HepG2 (cell line): ENCODE measurements around the gene FBLN5. TPM values are rescaled to one million over a fixed set of nuclear protein-coding genes. Genes with fewer than 3 reads are reported as not detected.

ENCODE experiments used
- ATAC-seq: fragments of 200-7000 bp; cut with Tn5 transposase; 3 replicates; pipeline ENCODE4 v1.9.1; 2020; ENCODE audit warnings: mild to moderate bottlenecking, moderate library complexity
- BruUV-seq: library from RNA; stranded (reverse); fragments of 400-500 nt; replicated peaks from 2 replicates; lab custom pipeline; 2021; lab: Mats Ljungman, UMichigan
- CTCF ChIA-PET: fragments of 300-600 bp; formaldehyde crosslinking; extraction: SDS; loops from one replicate; lab custom pipeline; 2021; ENCODE audit warnings: low total read pairs, inconsistent platforms, low intra/inter-chr PET ratio; lab: Yijun Ruan, JAX
- POLR2A ChIA-PET: fragments of 350-600 bp; sonication (Branson Sonifier 250); formaldehyde crosslinking; loops from one replicate; lab custom pipeline; 2020; ENCODE audit warnings: antibody characterized with exemption, inconsistent platforms; lab: Yijun Ruan, JAX
- DNase-seq: peaks from one replicate; pipeline ENCODE4 v3.0.0-alpha.2; 2015; ENCODE audit warnings: low spot score
- FAIRE-seq: peaks from 3 replicates; lab custom pipeline; 2011; peaks lifted over from hg19 to GRCh38; lab: Jason Lieb, UNC
- H2AFZ ChIP-seq: one replicate; pipeline ENCODE4 v1.6.1; 2011; ENCODE audit warnings: low read length, inconsistent platforms
- H3K27ac ChIP-seq: fragments of 300-600 bp; 3 replicates; pipeline ENCODE4 v1.8.0; 2011; ENCODE audit warnings: mixed run types, mild to moderate bottlenecking, mixed read lengths, low read length, inconsistent platforms; ENCODE audit not compliant: insufficient read depth; ENCODE audit errors: extremely low read length
- H3K27me3 ChIP-seq, 2 experiments: fragments of 200-600 bp in 1 of 2; 2 replicates in 1 of 2; 3 replicates in 1 of 2; pipeline versions ENCODE4 v1.6.0 to v1.8.0; 2011; ENCODE audit warnings: low read length in 2 of 2, mild to moderate bottlenecking in 2 of 2, moderate library complexity in 2 of 2, inconsistent platforms in 1 of 2; ENCODE audit not compliant: insufficient read depth in 2 of 2, control insufficient read depth in 1 of 2
- H3K36me3 ChIP-seq, 2 experiments: fragments of 200-600 bp in 1 of 2; replicated peaks in 1 of 2; 2 replicates in 1 of 2; 3 replicates in 1 of 2; pipeline versions ENCODE4 v1.5.1 to v1.8.0; 2011; ENCODE audit warnings: low read length in 2 of 2, inconsistent platforms in 1 of 2; ENCODE audit not compliant: insufficient read depth in 2 of 2, control insufficient read depth in 1 of 2
- H3K4me1 ChIP-seq: 2 replicates; pipeline ENCODE4 v1.5.1; 2012; ENCODE audit warnings: low read length, inconsistent platforms; ENCODE audit not compliant: insufficient read depth
- H3K4me2 ChIP-seq: 2 replicates; pipeline ENCODE4 v1.6.0; 2011; ENCODE audit warnings: low read depth, low read length, inconsistent platforms
- H3K4me3 ChIP-seq, 3 experiments: fragments of 200-600 bp in 1 of 3; sonication (generic), shearing (Covaris generic) in 1 of 3; replicated peaks in 1 of 3; 2 replicates each; pipeline ENCODE4 v1.5.1; 2011 to 2016; ENCODE audit warnings: low read length in 3 of 3, inconsistent platforms in 2 of 3, low read depth in 2 of 3, mild to moderate bottlenecking in 2 of 3, control low read depth in 1 of 3, mixed read lengths in 1 of 3; ENCODE audit not compliant: insufficient read depth in 1 of 3
- H3K79me2 ChIP-seq: one replicate; pipeline ENCODE4 v1.6.1; 2011; ENCODE audit warnings: low read length, inconsistent platforms; ENCODE audit not compliant: insufficient read depth
- H3K9ac ChIP-seq: 2 replicates; pipeline ENCODE4 v1.6.0; 2011; ENCODE audit warnings: mild to moderate bottlenecking, low read depth, low read length, inconsistent platforms; ENCODE audit not compliant: insufficient read depth
- H3K9me3 ChIP-seq: 2 replicates; pipeline ENCODE4 v1.5.1; 2012; ENCODE audit warnings: mild to moderate bottlenecking, low read length
- H4K20me1 ChIP-seq: 2 replicates; pipeline ENCODE4 v1.6.0; 2011; ENCODE audit warnings: inconsistent platforms, mild to moderate bottlenecking, low read length, moderate library complexity; ENCODE audit not compliant: insufficient read depth
- MAZ ChIP-seq, 2 experiments: sonication (generic) in 1 of 2; formaldehyde crosslinking in 1 of 2; IDR thresholded peaks; 2 replicates each; pipeline versions ENCODE4 v1.5.0 to v1.6.1; 2012 to 2020; ENCODE audit warnings: low read depth in 2 of 2, mild to moderate bottlenecking in 2 of 2, borderline replicate concordance in 1 of 2, improper control_type of control experiment in 1 of 2, low read length in 1 of 2, missing genetic modification reagents in 1 of 2, moderate library complexity in 1 of 2
- PAXIP1 ChIP-seq: sonication (generic); formaldehyde crosslinking; conservative IDR thresholded peaks from 2 replicates; pipeline ENCODE4 v1.4.0; 2020; ENCODE audit warnings: mild to moderate bottlenecking, missing genetic modification reagents, moderate library complexity
- ZC3H13 ChIP-seq: sonication (generic); formaldehyde crosslinking; IDR thresholded peaks from 2 replicates; pipeline ENCODE4 v1.8.1; 2023; ENCODE audit warnings: mild to moderate bottlenecking, missing genetic modification reagents, moderate library complexity
- ZIK1 ChIP-seq: sonication (generic); formaldehyde crosslinking; IDR thresholded peaks from 2 replicates; pipeline ENCODE4 v1.5.0; 2020; ENCODE audit warnings: mild to moderate bottlenecking, low read depth, missing genetic modification reagents, borderline replicate concordance
- ZNF230 ChIP-seq: sonication (generic); formaldehyde crosslinking; IDR thresholded peaks from 2 replicates; pipeline ENCODE4 v1.4.0; 2020; ENCODE audit warnings: mild to moderate bottlenecking, missing genetic modification reagents
- ZNF788 ChIP-seq: sonication (generic); formaldehyde crosslinking; IDR thresholded peaks from 2 replicates; pipeline ENCODE4 v1.5.0; 2020; ENCODE audit warnings: mild to moderate bottlenecking, missing genetic modification reagents, borderline replicate concordance
- WGBS: methylation state at CpG from one replicate; pipeline ENCODE4 v1.1.6; 2017; ENCODE audit warnings: low lambda C conversion rate; 5-methylcytosine and 5-hydroxymethylcytosine counted together
- in situ Hi-C: cut with HindIII; loops from 2 replicates; pipeline ENCODE4 v1.10.0; 2017; ENCODE audit warnings: low pct_unique_long_range_greater_than_20kb; ENCODE audit not compliant: extremely low pct_ligation_motif_present
- intact Hi-C: fragments of 100-400 bp; cut with micrococcal nuclease; formaldehyde crosslinking; loops from one replicate; pipeline ENCODE4 v1.10.0; 2022; ENCODE audit not compliant: unreplicated experiment
- polyA plus RNA-seq, 8 experiments: library from polyadenylated mRNA; depleted of rRNA in 3 of 8; stranded (reverse) in 7 of 8; unstranded in 1 of 8; fragments of >200 nt; fragmentation: Illumina TruSeq in 4 of 8; extraction: Trizol in 4 of 8; gene quantifications; 2 replicates each; pipeline versions ENCODE4 v1.2.1 to v1.2.3, GENCODE V29; 2011 to 2016; ENCODE audit warnings: low read depth in 4 of 8, missing spikeins in 1 of 8, mixed read lengths in 1 of 8; ENCODE audit not compliant: insufficient read depth in 1 of 8
- total RNA-seq, 5 experiments: library from RNA; depleted of rRNA; stranded (reverse); fragments of >200 nt; fragmentation: Illumina TruSeq; extraction: Trizol; gene quantifications; 2 replicates each; pipeline ENCODE4 v1.2.3, GENCODE V29; 2016; ENCODE audit warnings: low read depth in 1 of 5

FBLN5 gene
- total and polyA plus RNA-seq, 2 of the 13 experiments (the other 11 are each of a cell fraction or from before 2014, with no cell fraction given): 0.38 to 0.77 TPM

DNA sequence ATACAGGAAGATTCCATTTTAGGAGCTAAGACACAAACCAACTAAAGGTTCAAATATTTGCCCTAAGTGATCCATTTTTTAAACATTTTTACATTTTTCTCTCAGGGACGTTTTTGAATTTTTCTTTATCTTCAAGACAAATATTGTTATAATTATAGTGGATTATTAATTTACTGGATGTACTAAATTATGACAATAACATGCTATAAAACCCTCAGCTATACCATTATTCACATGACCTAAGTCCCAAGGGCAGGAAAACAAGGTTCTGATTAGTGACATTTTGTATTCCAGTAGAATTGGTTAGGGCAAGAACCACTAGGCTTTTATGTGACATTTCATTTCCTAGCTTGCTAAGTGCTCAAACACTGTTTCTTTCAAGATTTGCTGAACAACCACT lies 16.5 kb upstream of the FBLN5 start:
- Histone ChIP-seq H4K20me1 (no peaks in the 10 kb centered on the region), H3K4me3 (no peak overlapping the region), H2AFZ (no peak overlapping the region), H3K4me1 (peaks cover 24% of the 10 kb centered on the region), H3K27ac (no peak overlapping the region), H3K79me2 (no peaks in the 10 kb centered on the region), H3K36me3 (peaks cover 0 to 8% of the 10 kb centered on the region in 2 experiments; a peak in 2 of 5 replicates), H3K4me2 (no peak overlapping the region), H3K9me3 (no peaks in the 10 kb centered on the region), H3K9ac (no peak overlapping the region), H3K27me3 (no peaks in the 10 kb centered on the region)
- in situ Hi-C loops (no loop called here), intact Hi-C loops (no loop called here)
- BruUV-seq: no TSS peak
- FAIRE-seq (no peak), DNase-seq (no peak), ATAC-seq (no peak)
- 80% methylated on average over 1 of the region's 1 CpG for WGBS
- TF ChIP-seq ZIK1 (CRISPR knock-in tag): no peak
- TF ChIP-seq MAZ (IDR thresholded peaks at IDR 0.05; ENCODE audit: borderline replicate concordance, low read depth, low read length): no peak
- TF ChIP-seq MAZ (CRISPR knock-in tag; IDR thresholded peaks at IDR 0.05; ENCODE audit: low read depth): no peak
- no peak for TF ChIP-seq ZNF230 (CRISPR knock-in tag)
- no peak for TF ChIP-seq ZC3H13 (CRISPR knock-in tag)
- no peak for TF ChIP-seq PAXIP1 (CRISPR knock-in tag)
- no peak for TF ChIP-seq ZNF788
- POLR2A ChIA-PET: no interaction called here
- CTCF ChIA-PET: no interaction called here
